ENCODE results near the gene PTAFR. TPM values are rescaled to one million over a fixed set of nuclear protein-coding genes. Genes with fewer than 3 reads are reported as not detected.

PTAFR gene
- total RNA-seq, 1 experiment from 2014 or later, result 1.3 TPM

GRCh38 chr1:28136922-28137613, 39.4 kb downstream of the PTAFR start:
- Histone ChIP-seq H3K4me1 (ENCODE audit: control insufficient read depth in 1 of 2, insufficient read depth in 2 of 2, low read length in 2 of 2) (peaks cover 0 to 5% of the 10 kb centered on the region in 2 experiments; a peak in 1 of 4 replicates), H3K27me3 (ENCODE audit: insufficient read depth, low read length) (no peaks in the 10 kb centered on the region), H2AFZ (ENCODE audit: low read depth, low read length, poor library complexity, severe bottlenecking) (no peak overlapping the region), H4K20me1 (ENCODE audit: insufficient read depth) (no peaks in the 10 kb centered on the region), H3K9ac (ENCODE audit: low read length) (no peak overlapping the region), H3K9me2 (ENCODE audit: insufficient read depth) (no peaks in the 10 kb centered on the region), H3K4me2 (ENCODE audit: low read length) (no peak overlapping the region), H3K36me3 (ENCODE audit: control insufficient read depth in 1 of 2, insufficient read depth in 2 of 2, low read length in 2 of 2) (no peaks in the 10 kb centered on the region), H3K4me3 (replicated peaks in 1 of 2; ENCODE audit: low read depth in 1 of 2, low read length in 2 of 2) (no peak overlapping the region), H3K27ac (ENCODE audit: low read depth, low read length) (no peak overlapping the region), H3K79me2 (ENCODE audit: insufficient read depth, low read length) (no peaks in the 10 kb centered on the region), H3K9me3 (ENCODE audit: control insufficient read depth in 1 of 2, insufficient read depth in 1 of 2, low read depth in 1 of 2, low read length in 2 of 2) (no peaks in the 10 kb centered on the region)
- intact Hi-C loops (cut with micrococcal nuclease), result no loop called here
- RAD21 ChIA-PET (ENCODE audit: low non-redundant PET in 1 of 2, low total read pairs in 2 of 2, uncharacterized antibody in 2 of 2, unreplicated experiment in 2 of 2), result no interaction called here
- no TSS peak for BruUV-seq (replicated peaks)
- POLR2A ChIA-PET, result interaction anchor here (1.5 kb wide), 1 partner anchor 192 kb away, joined by 4 read pairs; the partner anchor contains the start of gene MED18
- TF ChIP-seq JUND (IDR thresholded peaks at IDR 0.05), result no peak
- TF ChIP-seq ATF3 (IDR thresholded peaks at IDR 0.05), result no peak
- TF ChIP-seq ELF1 (IDR thresholded peaks at IDR 0.05; ENCODE audit: borderline replicate concordance, low read depth), result no peak
- no peak for TF ChIP-seq ZBTB33 (IDR thresholded peaks at IDR 0.05; ENCODE audit: extremely low read depth, insufficient replicate concordance, low read length)
- no peak for TF ChIP-seq REST (IDR thresholded peaks at IDR 0.05; ENCODE audit: low read depth)
- TF ChIP-seq RAD21 (IDR thresholded peaks at IDR 0.05; ENCODE audit: low read depth), result no peak
- no peak for ATAC-seq
- DNase-seq (ENCODE audit: low read depth, low spot score), result no peak
- CTCF ChIA-PET, result no interaction called here

All from HCT116 (cell line).